Upper lobe of left lung (tissue), 6 donors: ENCODE results near the gene ACR. TPM values are rescaled to one million over a fixed set of nuclear protein-coding genes. Genes with fewer than 3 reads are reported as not detected.

Source experiments
- ATAC-seq, 2 donors: fragments of 200-7000 bp; cut with Tn5 transposase; one replicate each; pipeline ENCODE4 v1.9.1; 2022; ENCODE audit warnings: mild to moderate bottlenecking in 2 of 2, moderate library complexity in 2 of 2; ENCODE audit not compliant: low FRiP score in 2 of 2
- DNase-seq, 2 donors: peaks; one replicate each; pipeline ENCODE4 v3.0.0-alpha.2; 2019 to 2020
- H3K27ac ChIP-seq, 4 donors: fragments of 200-600 bp; sonication (generic); one replicate each; pipeline ENCODE4 v1.5.1; 2016 to 2019
- H3K27me3 ChIP-seq, 4 donors: fragments of 200-600 bp; sonication (generic); one replicate each; pipeline ENCODE4 v1.5.1; 2017 to 2019
- H3K36me3 ChIP-seq, 4 donors: fragments of 200-600 bp; sonication (generic); one replicate each; pipeline ENCODE4 v1.5.1; 2016 to 2019
- H3K4me1 ChIP-seq, 4 donors: fragments of 200-600 bp; sonication (generic); one replicate each; pipeline ENCODE4 v1.5.1; 2018 to 2019
- H3K4me3 ChIP-seq, 4 donors: fragments of 200-600 bp; sonication (generic); one replicate each; pipeline ENCODE4 v1.5.1; 2017 to 2019; ENCODE audit warnings: mild to moderate bottlenecking in 2 of 4, moderate library complexity in 1 of 4
- H3K9me3 ChIP-seq, 4 donors: fragments of 200-600 bp; sonication (generic); one replicate each; pipeline ENCODE4 v1.5.1; 2018 to 2019
- CTCF ChIP-seq, 6 experiments: fragments of 450-650 bp in 4 of 6; fragments of 200-600 bp in 2 of 6; sonication (generic) in 2 of 6; IDR thresholded peaks; one replicate each; pipeline ENCODE4 v1.5.1; 2016 to 2019; ENCODE audit warnings: antibody characterized with exemption in 6 of 6
- EP300 ChIP-seq, 4 donors: sonication (generic); formaldehyde crosslinking; IDR thresholded peaks; one replicate each; pipeline ENCODE4 v1.5.1; 2017; ENCODE audit warnings: antibody characterized with exemption in 4 of 4, control low read depth in 2 of 4
- POLR2A ChIP-seq, 4 donors: fragments of 450-650 bp; IDR thresholded peaks; one replicate each; pipeline ENCODE4 v1.5.1; 2016 to 2017; ENCODE audit warnings: antibody characterized with exemption in 4 of 4, mild to moderate bottlenecking in 2 of 4
- POLR2AphosphoS5 ChIP-seq, 2 donors: sonication (generic); formaldehyde crosslinking; IDR thresholded peaks; one replicate each; pipeline ENCODE4 v1.5.1; 2017; ENCODE audit warnings: antibody characterized with exemption in 2 of 2
- WGBS, 2 donors: methylation state at CpG; one replicate each; pipeline ENCODE4 v1.1.5; 2017 to 2018; 5-methylcytosine and 5-hydroxymethylcytosine counted together
- total RNA-seq, 6 donors: library from RNA; depleted of rRNA in 4 of 6; stranded (reverse); fragments of >200 nt in 4 of 6; gene quantifications; one replicate each; pipeline versions ENCODE4 v1.1.0 to v1.2.1, GENCODE V29; 2016 to 2021
- donor health status: DM: no; HTN: no; CAD: no; lungs with moderate emphysema.
- donor health status: DM: no; HTN: yes; CAD: no; lungs with severe emphysema.

Gene ACR
- total RNA-seq, 6 donors from 2014 or later: 0.71 to 3.9 (median 1.5) TPM

- no peaks in the 10 kb centered on the region for H3K9me3 ChIP-seq
- ATAC-seq (no peak), DNase-seq (no peak)
- no peak overlapping the region for H3K4me3 ChIP-seq
- H3K36me3 ChIP-seq: peaks cover 0 to 60% (median 5%) of the 10 kb centered on the region in 4 donors
- no peaks in the 10 kb centered on the region for H3K27me3 ChIP-seq
- TF ChIP-seq CTCF (IDR thresholded peaks at IDR 0.05): no peak
- TF ChIP-seq POLR2AphosphoS5 (IDR thresholded peaks at IDR 0.05): no peak
- TF ChIP-seq EP300 (IDR thresholded peaks at IDR 0.05): no peak
- TF ChIP-seq POLR2A (IDR thresholded peaks at IDR 0.05): no peak
- H3K4me1 ChIP-seq: peaks cover 9 to 26% (median 14%) of the 10 kb centered on the region in 4 donors
- no peak overlapping the region for H3K27ac ChIP-seq
- WGBS, 2 donors: 89 to 91% methylated on average over 5 to 9 of the region's 10 CpGs
Measured at GRCh38 chr22:50717709-50718351, 20.2 kb upstream of the ACR start.

- Histone ChIP-seq H3K27ac (no peak overlapping the region), H3K9me3 (no peaks in the 10 kb centered on the region), H3K4me3 (no peak overlapping the region), H3K4me1 (peaks cover 5 to 26% (median 10%) of the 10 kb centered on the region in 4 donors), H3K36me3 (peaks cover 0 to 63% (median 5%) of the 10 kb centered on the region in 4 donors), H3K27me3 (no peaks in the 10 kb centered on the region)
- DNase-seq (no peak), ATAC-seq (no peak)
- TF ChIP-seq POLR2A (IDR thresholded peaks at IDR 0.05) (no peak), EP300 (IDR thresholded peaks at IDR 0.05) (no peak), POLR2AphosphoS5 (IDR thresholded peaks at IDR 0.05) (no peak), CTCF (IDR thresholded peaks at IDR 0.05) (no peak)
- 93% methylated on average over 9 to 10 of the region's 10 CpGs for WGBS, 2 donors
Measured at GRCh38 chr22:50718352-50718709, 19.7 kb upstream of the ACR start.

- no peak for ATAC-seq
- Histone ChIP-seq H3K9me3 (no peaks in the 10 kb centered on the region), H3K36me3 (peaks cover 0 to 68% (median 5%) of the 10 kb centered on the region in 4 donors), H3K27ac (no peak overlapping the region), H3K4me3 (no peak overlapping the region), H3K27me3 (no peaks in the 10 kb centered on the region), H3K4me1 (peaks cover 0 to 19% (median 9%) of the 10 kb centered on the region in 4 donors)
- 67 to 68% methylated on average over 22 to 40 of the region's 40 CpGs for WGBS, 2 donors
- no peak for TF ChIP-seq EP300 (IDR thresholded peaks at IDR 0.05)
- TF ChIP-seq POLR2A (IDR thresholded peaks at IDR 0.05): no peak
- no peak for TF ChIP-seq POLR2AphosphoS5 (IDR thresholded peaks at IDR 0.05)
- no peak for TF ChIP-seq CTCF (IDR thresholded peaks at IDR 0.05)
- DNase-seq: peak in 1 of 2 donors; percentile 67
Measured at GRCh38 chr22:50719814-50720300, 18.1 kb upstream of the ACR start.

- no peak for TF ChIP-seq CTCF (IDR thresholded peaks at IDR 0.05)
- no peak for TF ChIP-seq POLR2AphosphoS5 (IDR thresholded peaks at IDR 0.05)
- no peak for TF ChIP-seq POLR2A (IDR thresholded peaks at IDR 0.05)
- no peak for TF ChIP-seq EP300 (IDR thresholded peaks at IDR 0.05)
- WGBS, 2 donors: 83 to 87% methylated on average over 81 to 83 of the region's 132 CpGs
- Histone ChIP-seq H3K27ac (no peak overlapping the region), H3K9me3 (no peaks in the 10 kb centered on the region), H3K36me3 (peaks cover 0 to 70% (median 6%) of the 10 kb centered on the region in 4 donors), H3K4me3 (no peak overlapping the region), H3K27me3 (no peaks in the 10 kb centered on the region), H3K4me1 (peaks cover 0 to 19% (median 11%) of the 10 kb centered on the region in 4 donors)
- ATAC-seq: no peak
- peak in 1 of 2 donors; percentile 82 for DNase-seq
Measured at GRCh38 chr22:50720301-50721256, 17.4 kb upstream of the ACR start.
